Muscle of leg (tissue), 11 donors: ENCODE measurements around the gene GASK1A. TPM values are rescaled to one million over a fixed set of nuclear protein-coding genes. Genes with fewer than 3 reads are reported as not detected.
"Not testable (repeated sequence)": the region's sequence is repeated elsewhere in the genome, so short reads cannot be mapped to it uniquely, and the experiment has no call there.

Experiments
- DNase-seq: peaks from one replicate; pipeline ENCODE4 v3.0.0; 2013
- H3K27ac ChIP-seq: one replicate; pipeline ENCODE4 v1.5.1; 2013; ENCODE audit warnings: mild to moderate bottlenecking, low read length, control low read depth
- H3K27me3 ChIP-seq: one replicate; pipeline ENCODE4 v1.6.1; 2013; ENCODE audit warnings: low read length; ENCODE audit not compliant: control insufficient read depth, insufficient read depth
- H3K36me3 ChIP-seq: one replicate; pipeline ENCODE4 v1.6.1; 2013; ENCODE audit warnings: low read length; ENCODE audit not compliant: control insufficient read depth, insufficient read depth
- H3K4me1 ChIP-seq: one replicate; pipeline ENCODE4 v1.6.1; 2013; ENCODE audit warnings: low read length; ENCODE audit not compliant: control insufficient read depth, insufficient read depth
- H3K4me3 ChIP-seq: one replicate; pipeline ENCODE4 v1.5.1; 2013; ENCODE audit warnings: low read length, control low read depth
- H3K9me3 ChIP-seq: replicated peaks from 2 replicates; pipeline ENCODE4 v1.6.1; 2013; ENCODE audit warnings: low read depth, low read length; ENCODE audit not compliant: control insufficient read depth
- WGBS: methylation state at CpG from one replicate; pipeline ENCODE4 v1.1.5; 2013; ENCODE audit warnings: missing lambda C conversion rate; ENCODE audit not compliant: insufficient coverage; 5-methylcytosine and 5-hydroxymethylcytosine counted together
- polyA plus RNA-seq, 8 donors: library from polyadenylated mRNA; unstranded; fragments of 120-200 nt; gene quantifications; one replicate each; pipeline versions ENCODE4 v1.2.1 to v1.2.3, GENCODE V29; 2013; ENCODE audit warnings: inconsistent platforms in 1 of 8, low replicate concordance in 1 of 8; ENCODE audit not compliant: insufficient read length in 8 of 8, insufficient read depth in 1 of 8
- total RNA-seq: library from RNA; stranded (reverse); fragments of 120-200 nt; gene quantifications from one replicate; pipeline ENCODE4 v1.2.4, GENCODE V29; 2013

Gene GASK1A
- total and polyA plus RNA-seq, 9 donors = 4.1 to 14.6 (median 6.8) TPM

DNA sequence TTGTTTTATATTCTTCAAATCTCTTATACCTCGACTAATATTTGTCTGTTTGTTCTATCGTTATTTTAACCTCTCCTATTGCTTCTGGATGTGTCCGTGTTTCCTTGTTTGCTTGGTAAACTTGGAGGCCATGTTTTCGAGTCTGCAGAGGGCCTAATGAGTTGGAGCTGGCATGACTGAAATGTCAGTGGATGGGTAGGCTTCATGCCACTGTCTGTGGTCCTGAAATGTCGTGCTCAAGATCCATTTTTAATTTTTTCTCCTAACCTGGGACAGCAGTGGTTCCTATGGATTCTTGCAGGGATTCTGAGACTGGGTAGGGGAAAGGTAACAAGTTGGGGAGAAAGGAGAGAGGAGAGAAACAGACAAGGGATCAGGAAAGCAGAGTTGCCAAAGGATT is 18.8 kb upstream of the GASK1A start:
- no peaks in the 10 kb centered on the region for H3K36me3 ChIP-seq
- H3K27ac ChIP-seq = no peak overlapping the region
- no peaks in the 10 kb centered on the region for H3K4me1 ChIP-seq
- DNase-seq = no peak
- no peak overlapping the region for H3K4me3 ChIP-seq
- WGBS = 80% methylated on average over 1 of the region's 5 CpGs
- H3K27me3 ChIP-seq = no peaks in the 10 kb centered on the region
- no peaks in the 10 kb centered on the region for H3K9me3 ChIP-seq

DNA sequence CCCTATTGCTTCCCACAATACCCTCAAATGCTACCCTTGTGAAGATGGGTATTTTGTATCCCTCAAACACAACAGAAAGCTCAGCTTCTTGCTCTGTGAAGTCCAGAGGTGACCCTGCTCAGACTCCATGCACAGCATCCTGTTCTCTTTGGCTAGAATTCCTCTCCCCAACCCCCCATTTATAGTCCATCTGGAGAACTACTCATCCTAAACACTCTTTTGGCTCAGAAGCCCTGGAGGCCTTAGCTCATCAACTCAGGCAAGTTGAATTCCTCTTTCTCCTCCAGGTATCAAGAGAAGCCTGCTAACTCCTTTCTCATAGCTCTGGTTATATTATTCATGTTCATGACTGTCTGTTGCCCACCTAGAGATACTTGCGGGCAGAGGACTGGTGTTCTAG is 18.3 kb upstream of the GASK1A start:
- Histone ChIP-seq H3K4me3 (no peak overlapping the region), H3K4me1 (no peaks in the 10 kb centered on the region), H3K27me3 (no peaks in the 10 kb centered on the region), H3K36me3 (no peaks in the 10 kb centered on the region), H3K27ac (no peak overlapping the region), H3K9me3 (no peaks in the 10 kb centered on the region)
- no CpG with 5 or more reads among the region's 1 CpG for WGBS
- peak; percentile 55 for DNase-seq

DNA sequence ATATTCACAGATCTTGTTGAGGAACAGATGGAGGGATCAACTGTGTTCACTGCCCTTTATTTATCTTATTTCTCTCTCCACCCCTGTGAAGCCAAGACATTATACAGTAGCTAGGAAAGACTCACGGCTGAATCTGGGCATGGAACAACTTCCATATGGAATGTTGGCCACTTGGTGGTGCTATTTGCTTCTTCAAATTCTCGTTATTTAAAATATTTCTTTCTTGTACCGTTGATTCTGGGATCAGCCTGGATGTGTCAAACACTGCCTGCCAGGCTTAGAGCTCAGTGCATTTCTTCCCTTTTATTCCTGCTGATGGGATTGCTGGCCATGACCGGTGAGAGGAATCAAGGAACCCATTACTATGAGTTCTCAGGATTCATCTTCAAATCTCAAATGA is 17.5 kb upstream of the GASK1A start:
- Histone ChIP-seq H3K27me3 (no peaks in the 10 kb centered on the region), H3K9me3 (no peaks in the 10 kb centered on the region), H3K4me3 (no peak overlapping the region), H3K4me1 (no peaks in the 10 kb centered on the region), H3K27ac (no peak overlapping the region), H3K36me3 (no peaks in the 10 kb centered on the region)
- 0% methylated on average over 2 of the region's 4 CpGs for WGBS
- peak; percentile 88 for DNase-seq

DNA sequence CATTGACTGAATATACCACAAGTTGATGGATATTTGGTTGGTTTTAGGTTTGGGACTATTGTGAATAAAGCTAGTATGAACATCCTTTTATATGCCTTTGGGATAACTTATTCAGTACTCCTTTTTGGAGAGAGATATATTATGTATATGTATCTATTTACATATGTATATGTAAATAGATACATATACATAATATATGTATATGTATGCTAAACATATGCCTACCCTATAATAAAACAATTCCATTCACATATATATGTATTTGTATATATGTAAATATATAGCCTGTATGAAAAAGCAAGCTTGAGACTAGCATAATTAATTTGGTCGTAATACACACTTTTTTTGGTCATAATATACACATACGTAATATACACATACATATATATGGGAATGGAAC is 15.8 kb upstream of the GASK1A start:
- Histone ChIP-seq H3K4me3 (no peak overlapping the region), H3K4me1 (no peaks in the 10 kb centered on the region), H3K27me3 (no peaks in the 10 kb centered on the region), H3K27ac (no peak overlapping the region), H3K9me3 (no peaks in the 10 kb centered on the region), H3K36me3 (no peaks in the 10 kb centered on the region)
- DNase-seq = no peak
- no CpG with 5 or more reads among the region's 2 CpGs for WGBS

DNA sequence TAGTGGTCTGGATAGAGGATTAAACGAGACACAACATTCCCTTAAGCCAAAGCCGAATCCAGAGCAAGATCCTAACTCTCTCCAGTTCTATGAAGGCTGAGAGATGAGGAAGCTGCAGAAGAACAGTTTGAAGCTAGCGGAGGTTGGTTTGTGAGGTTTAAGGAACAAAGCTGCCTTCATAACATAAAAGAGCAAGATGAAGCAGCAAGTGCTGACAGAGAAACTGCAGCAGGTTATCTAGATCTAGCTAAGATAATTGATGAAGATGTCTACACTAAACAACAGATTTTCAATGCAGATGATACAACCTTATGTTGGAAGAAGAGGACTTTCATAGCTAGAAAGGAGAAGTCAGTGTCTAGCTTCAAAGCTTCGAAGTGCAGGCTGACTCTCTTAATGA is 14.8 kb upstream of the GASK1A start:
- no CpG with 5 or more reads among the region's 4 CpGs for WGBS
- H3K36me3 ChIP-seq = no peaks in the 10 kb centered on the region
- H3K27me3 ChIP-seq = no peaks in the 10 kb centered on the region

DNA sequence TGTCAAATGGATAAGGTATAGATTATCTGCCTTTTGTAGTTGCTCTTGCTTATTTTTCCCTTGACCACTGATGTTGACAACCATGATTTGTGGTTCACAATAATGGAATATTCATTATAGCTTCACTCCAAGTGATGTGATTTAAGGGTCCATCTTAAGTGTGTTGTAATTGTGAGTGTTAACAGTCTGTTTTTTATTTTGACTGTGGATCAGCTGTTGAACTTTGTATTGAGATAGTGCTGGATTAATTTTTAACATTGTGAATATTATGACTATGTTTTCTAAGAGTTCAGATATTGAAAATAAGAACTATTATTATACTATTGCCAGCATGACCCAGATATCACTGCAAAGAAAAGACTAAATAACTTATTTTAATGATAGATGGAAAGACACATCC is 8.6 kb upstream of the GASK1A start:
- no peak for DNase-seq
- Histone ChIP-seq H3K27me3 (no peaks in the 10 kb centered on the region), H3K4me1 (no peaks in the 10 kb centered on the region), H3K4me3 (no peak overlapping the region), H3K9me3 (peaks cover 11% of the 10 kb centered on the region), H3K27ac (no peak overlapping the region), H3K36me3 (no peaks in the 10 kb centered on the region)

More for the DNA sequence above, 14.8 kb upstream of the GASK1A start:
- Histone ChIP-seq H3K4me3 (no peak overlapping the region), H3K27ac (no peak overlapping the region), H3K9me3 (no peaks in the 10 kb centered on the region), H3K4me1 (no peaks in the 10 kb centered on the region)
- DNase-seq = no peak

DNA sequence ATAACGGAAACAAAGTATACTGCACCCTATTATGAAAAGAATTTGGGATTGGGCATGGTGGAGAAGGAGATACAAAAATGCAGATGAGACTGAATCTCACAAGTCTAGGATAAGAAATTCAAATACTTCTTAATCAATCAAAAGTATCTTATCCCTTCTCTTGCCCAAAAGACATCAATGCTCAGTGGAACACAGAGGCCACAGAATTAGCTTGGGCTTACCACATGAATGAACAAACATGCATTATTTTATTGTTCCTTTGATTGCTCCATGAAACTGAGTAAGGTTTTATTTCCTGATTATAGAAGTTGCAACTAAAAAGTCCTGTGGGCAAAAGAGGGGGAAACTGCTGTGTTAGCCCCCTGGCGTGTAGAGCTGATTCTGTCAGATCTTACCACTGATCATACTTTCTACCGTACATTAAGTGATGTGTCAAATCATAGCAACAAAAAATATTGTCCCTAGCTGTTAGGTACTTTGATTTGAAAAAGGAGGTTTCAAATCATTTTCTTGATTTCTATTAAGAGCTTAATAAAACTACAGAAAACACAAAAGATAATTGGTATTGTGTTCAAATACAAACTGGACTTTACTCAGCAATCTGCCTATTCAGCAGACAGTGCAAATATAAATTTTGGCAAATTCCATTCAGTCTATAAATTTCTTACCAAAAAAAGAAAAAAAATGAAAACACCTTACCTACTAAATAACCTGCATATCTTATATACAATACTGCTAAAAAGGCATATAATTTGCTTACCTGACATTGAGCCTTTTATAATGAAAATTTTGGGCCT is 7.9 kb upstream of the GASK1A start:
- Histone ChIP-seq H3K36me3 (no peaks in the 10 kb centered on the region), H3K4me3 (no peak overlapping the region), H3K27ac (no peak overlapping the region), H3K27me3 (no peaks in the 10 kb centered on the region), H3K4me1 (no peaks in the 10 kb centered on the region), H3K9me3 (peaks cover 11% of the 10 kb centered on the region)
- no CpG with 5 or more reads among the region's 3 CpGs for WGBS
- DNase-seq = no peak

DNA sequence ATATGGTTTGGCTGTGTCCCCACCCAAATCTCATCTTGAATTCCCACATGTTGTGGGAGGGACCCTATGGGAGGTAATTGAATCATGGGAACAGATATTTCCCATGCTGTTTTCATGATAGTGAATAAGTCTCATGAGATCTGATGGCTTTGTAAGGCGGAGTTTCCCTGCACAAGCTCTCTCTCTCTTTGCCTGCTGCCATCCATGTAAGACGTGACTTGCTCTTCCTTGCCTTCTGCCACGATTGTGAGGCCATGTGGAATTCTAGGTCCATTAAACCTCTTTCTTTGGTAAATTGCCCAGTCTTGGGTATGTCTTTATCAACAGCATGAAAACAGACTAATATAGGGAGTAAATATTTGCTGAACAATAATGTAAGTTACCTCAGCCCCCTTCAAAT is 4.2 kb upstream of the GASK1A start:
- H3K4me3 ChIP-seq, DNase-seq, H3K27me3 ChIP-seq, H3K27ac ChIP-seq, H3K4me1 ChIP-seq, H3K36me3 ChIP-seq: not testable (repeated sequence)
- 80% methylated on average over 1 of the region's 3 CpGs for WGBS
- peaks cover 18% of the 10 kb centered on the region for H3K9me3 ChIP-seq

DNA sequence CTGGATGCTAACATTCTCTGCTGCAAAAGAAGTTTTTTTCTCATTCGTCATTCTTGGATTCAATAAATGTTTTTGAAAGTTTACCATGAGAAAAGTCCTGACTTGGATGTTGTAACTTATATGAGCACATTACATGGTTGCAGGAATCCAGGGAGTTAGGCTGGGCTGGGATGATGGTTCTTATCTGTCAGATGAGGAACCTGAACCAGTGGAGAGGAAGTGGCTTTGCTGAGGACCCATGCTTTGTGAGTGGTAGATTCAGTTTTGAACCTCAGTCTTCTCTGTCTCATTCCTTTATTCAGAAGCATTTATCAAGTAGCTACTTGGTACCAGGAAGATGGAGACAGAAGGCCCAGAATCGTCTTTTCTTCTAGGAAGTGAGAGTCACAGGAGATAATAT is 3.7 kb upstream of the GASK1A start:
- no peak for DNase-seq
- H3K4me1 ChIP-seq = peaks cover 10% of the 10 kb centered on the region
- no peaks in the 10 kb centered on the region for H3K36me3 ChIP-seq
- no peak overlapping the region for H3K4me3 ChIP-seq
- H3K27ac ChIP-seq = no peak overlapping the region
- WGBS = 100% methylated on average over 1 of the region's 2 CpGs
- H3K27me3 ChIP-seq = peaks cover 10% of the 10 kb centered on the region
- H3K9me3 ChIP-seq = peaks cover 18% of the 10 kb centered on the region

DNA sequence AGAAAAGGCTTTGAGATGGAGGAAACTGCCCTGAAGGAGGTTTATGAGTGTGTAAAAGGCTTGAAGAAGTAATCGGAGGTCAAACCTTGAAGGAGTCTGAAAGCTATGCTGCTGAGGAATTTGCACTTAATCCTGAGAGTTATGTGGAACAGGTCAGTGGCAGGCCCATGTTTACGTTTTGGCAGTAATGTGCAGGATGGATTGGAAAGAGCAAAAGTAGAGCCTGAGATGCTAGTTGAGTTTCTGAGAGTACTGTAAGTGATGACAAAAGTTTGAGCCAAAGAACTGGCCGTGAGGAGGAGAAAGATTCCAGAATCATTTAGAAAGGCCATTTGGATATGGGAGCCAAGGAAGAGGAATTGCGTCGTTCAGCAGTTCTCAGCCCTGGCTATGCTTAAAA is 3.2 kb upstream of the GASK1A start:
- no peak for DNase-seq
- H3K4me3 ChIP-seq = no peak overlapping the region
- no peak overlapping the region for H3K27ac ChIP-seq
- H3K27me3 ChIP-seq = peaks cover 13% of the 10 kb centered on the region
- 77% methylated on average over 3 of the region's 5 CpGs for WGBS
- H3K9me3 ChIP-seq = peaks cover 18% of the 10 kb centered on the region
- H3K4me1 ChIP-seq = peaks cover 10% of the 10 kb centered on the region
- no peaks in the 10 kb centered on the region for H3K36me3 ChIP-seq

DNA sequence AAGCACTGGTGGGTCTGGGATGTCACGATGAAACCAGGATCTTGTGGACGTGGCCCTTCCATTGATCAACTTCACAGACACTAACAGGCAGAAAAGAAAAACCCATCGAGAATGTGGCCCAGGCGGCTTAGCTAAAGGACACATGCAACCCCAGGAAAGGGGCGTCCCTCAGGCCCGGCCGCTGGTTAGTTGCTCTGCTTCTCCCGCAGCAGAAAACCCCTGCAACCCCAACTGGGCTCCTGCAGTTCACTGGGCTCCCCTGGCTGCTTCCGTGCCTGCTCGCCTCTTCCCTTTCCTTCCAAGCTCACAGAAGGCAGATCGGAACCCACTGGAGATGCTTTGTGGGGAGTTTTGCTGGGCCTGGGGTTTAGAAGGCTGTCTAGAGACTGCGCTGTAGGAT is 1.1 kb downstream of the GASK1A start:
- Histone ChIP-seq H3K27ac (no peak overlapping the region), H3K4me1 (peaks cover 12% of the 10 kb centered on the region), H3K36me3 (no peaks in the 10 kb centered on the region), H3K9me3 (peaks cover 7% of the 10 kb centered on the region), H3K4me3 (peak overlapping the region; percentile 72), H3K27me3 (peaks cover 19% of the 10 kb centered on the region)
- 52% methylated on average over 6 of the region's 12 CpGs for WGBS
- no peak for DNase-seq
